HepG2 (cell line): ENCODE measurements around the gene POLRMT. TPM values are rescaled to one million over a fixed set of nuclear protein-coding genes. Genes with fewer than 3 reads are reported as not detected.

Experiments
- HDAC1 ChIP-seq: sonication (generic); formaldehyde crosslinking; IDR thresholded peaks from 2 replicates; pipeline ENCODE4 v1.5.1; 2020; ENCODE audit warnings: mild to moderate bottlenecking, missing genetic modification reagents
- KDM3A ChIP-seq: IDR thresholded peaks from 2 replicates; pipeline ENCODE4 v1.6.1; 2018; ENCODE audit warnings: low read depth, missing compliant biosample characterization
- MTA1 ChIP-seq: sonication (generic); formaldehyde crosslinking; IDR thresholded peaks from 2 replicates; pipeline ENCODE4 v1.4.0; 2020; ENCODE audit warnings: missing genetic modification reagents, mild to moderate bottlenecking, borderline replicate concordance
- MTERF4 ChIP-seq: sonication (generic); formaldehyde crosslinking; IDR thresholded peaks from 2 replicates; pipeline ENCODE4 v1.8.0; 2023; ENCODE audit warnings: mild to moderate bottlenecking, missing genetic modification reagents
- NFYB ChIP-seq: sonication (generic); formaldehyde crosslinking; IDR thresholded peaks from 2 replicates; pipeline ENCODE4 v1.4.0; 2020; ENCODE audit warnings: missing genetic modification reagents
- PLRG1 ChIP-seq: fragments of 450-650 bp; conservative IDR thresholded peaks from 2 replicates; pipeline ENCODE4 v1.6.1; 2016
- POLR2AphosphoS5 ChIP-seq: IDR thresholded peaks from 2 replicates; pipeline ENCODE4 v1.6.1; 2012; ENCODE audit warnings: low read depth, low read length
- TFE3 ChIP-seq: IDR thresholded peaks from 2 replicates; pipeline ENCODE4 v1.6.1; 2016
- XRCC5 ChIP-seq: fragments of 200-400 bp; formaldehyde crosslinking; optimal IDR thresholded peaks from 2 replicates; pipeline ENCODE3; 2017; ENCODE audit warnings: mild to moderate bottlenecking, low read length
- ZFX ChIP-seq: sonication (generic); formaldehyde crosslinking; IDR thresholded peaks from 2 replicates; pipeline ENCODE4 v1.4.0; 2020; ENCODE audit warnings: mild to moderate bottlenecking, low read depth, missing genetic modification reagents, moderate library complexity
- ZIK1 ChIP-seq: sonication (generic); formaldehyde crosslinking; IDR thresholded peaks from 2 replicates; pipeline ENCODE4 v1.5.0; 2020; ENCODE audit warnings: mild to moderate bottlenecking, low read depth, missing genetic modification reagents, borderline replicate concordance
- ZNF275 ChIP-seq: sonication (generic); formaldehyde crosslinking; IDR thresholded peaks from 2 replicates; pipeline ENCODE4 v1.8.0; 2022; ENCODE audit warnings: missing genetic modification reagents, mild to moderate bottlenecking, inconsistent platforms, borderline replicate concordance
- ZNF629 ChIP-seq: sonication (generic); formaldehyde crosslinking; conservative IDR thresholded peaks from 2 replicates; pipeline ENCODE4 v1.5.0; 2020; ENCODE audit warnings: missing genetic modification reagents
- ZNF780A ChIP-seq: sonication (generic); formaldehyde crosslinking; IDR thresholded peaks from 2 replicates; pipeline ENCODE4 v1.8.0; 2022; ENCODE audit warnings: mild to moderate bottlenecking, missing genetic modification reagents, moderate library complexity
- polyA plus RNA-seq, 8 experiments: library from polyadenylated mRNA; depleted of rRNA in 3 of 8; stranded (reverse) in 7 of 8; unstranded in 1 of 8; fragments of >200 nt; fragmentation: Illumina TruSeq in 4 of 8; extraction: Trizol in 4 of 8; gene quantifications; 2 replicates each; pipeline versions ENCODE4 v1.2.1 to v1.2.3, GENCODE V29; 2011 to 2016; ENCODE audit warnings: low read depth in 4 of 8, missing spikeins in 1 of 8, mixed read lengths in 1 of 8; ENCODE audit not compliant: insufficient read depth in 1 of 8
- total RNA-seq, 5 experiments: library from RNA; depleted of rRNA; stranded (reverse); fragments of >200 nt; fragmentation: Illumina TruSeq; extraction: Trizol; gene quantifications; 2 replicates each; pipeline ENCODE4 v1.2.3, GENCODE V29; 2016; ENCODE audit warnings: low read depth in 1 of 5
- TF ChIP-seq, protein P1 (sequence below): sonication (generic); formaldehyde crosslinking; IDR thresholded peaks from 2 replicates; pipeline ENCODE4 v1.4.0; 2020; ENCODE audit warnings: missing genetic modification reagents
- TF ChIP-seq, protein P2 (sequence below): IDR thresholded peaks from 2 replicates; pipeline ENCODE4 v1.6.1; 2016; ENCODE audit warnings: mild to moderate bottlenecking
- TF ChIP-seq, protein P3 (sequence below): sonication (generic); formaldehyde crosslinking; IDR thresholded peaks from 2 replicates; pipeline ENCODE4 v1.5.1; 2020; ENCODE audit warnings: missing genetic modification reagents, mild to moderate bottlenecking, borderline replicate concordance

POLRMT gene
- total and polyA plus RNA-seq, 2 of the 13 experiments (the other 11 are each of a cell fraction or from before 2014, with no cell fraction given) = 78.0 to 101 TPM

GRCh38 chr19:572140-572742 is 61.1 kb downstream of the POLRMT start, which contains the start of gene BSG (continued):
- TF ChIP-seq, protein P1, sequence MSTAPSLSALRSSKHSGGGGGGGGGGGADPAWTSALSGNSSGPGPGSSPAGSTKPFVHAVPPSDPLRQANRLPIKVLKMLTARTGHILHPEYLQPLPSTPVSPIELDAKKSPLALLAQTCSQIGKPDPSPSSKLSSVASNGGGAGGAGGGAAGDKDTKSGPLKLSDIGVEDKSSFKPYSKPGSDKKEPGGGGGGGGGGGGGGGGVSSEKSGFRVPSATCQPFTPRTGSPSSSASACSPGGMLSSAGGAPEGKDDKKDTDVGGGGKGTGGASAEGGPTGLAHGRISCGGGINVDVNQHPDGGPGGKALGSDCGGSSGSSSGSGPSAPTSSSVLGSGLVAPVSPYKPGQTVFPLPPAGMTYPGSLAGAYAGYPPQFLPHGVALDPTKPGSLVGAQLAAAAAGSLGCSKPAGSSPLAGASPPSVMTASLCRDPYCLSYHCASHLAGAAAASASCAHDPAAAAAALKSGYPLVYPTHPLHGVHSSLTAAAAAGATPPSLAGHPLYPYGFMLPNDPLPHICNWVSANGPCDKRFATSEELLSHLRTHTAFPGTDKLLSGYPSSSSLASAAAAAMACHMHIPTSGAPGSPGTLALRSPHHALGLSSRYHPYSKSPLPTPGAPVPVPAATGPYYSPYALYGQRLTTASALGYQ = no peak
- TF ChIP-seq PLRG1 (no peak), NFYB (CRISPR knock-in tag) (0 out of 2 replicates have a peak, but pooled peaks have one; percentile 16), KDM3A (CRISPR knock-in tag) (peak; percentile 53; the same call in 1 of the 2 replicates), ZFX (peak; percentile 81), ZIK1 (no peak; the same call in 1 of the 2 replicates), MTERF4 (peak; percentile 83; the same call in 1 of the 2 replicates), XRCC5 (no peak), ZNF629 (no peak), ZNF275 (peak; percentile 34; the same call in 1 of the 2 replicates), TFE3 (CRISPR knock-in tag) (peak; percentile 85), HDAC1 (peak; percentile 56; the same call in 1 of the 2 replicates), ZNF780A (CRISPR knock-in tag) (no peak), MTA1 (0 out of 2 replicates have a peak, but pooled peaks have one; percentile 15), POLR2AphosphoS5 (peak; percentile 95)
- TF ChIP-seq, protein P2, sequence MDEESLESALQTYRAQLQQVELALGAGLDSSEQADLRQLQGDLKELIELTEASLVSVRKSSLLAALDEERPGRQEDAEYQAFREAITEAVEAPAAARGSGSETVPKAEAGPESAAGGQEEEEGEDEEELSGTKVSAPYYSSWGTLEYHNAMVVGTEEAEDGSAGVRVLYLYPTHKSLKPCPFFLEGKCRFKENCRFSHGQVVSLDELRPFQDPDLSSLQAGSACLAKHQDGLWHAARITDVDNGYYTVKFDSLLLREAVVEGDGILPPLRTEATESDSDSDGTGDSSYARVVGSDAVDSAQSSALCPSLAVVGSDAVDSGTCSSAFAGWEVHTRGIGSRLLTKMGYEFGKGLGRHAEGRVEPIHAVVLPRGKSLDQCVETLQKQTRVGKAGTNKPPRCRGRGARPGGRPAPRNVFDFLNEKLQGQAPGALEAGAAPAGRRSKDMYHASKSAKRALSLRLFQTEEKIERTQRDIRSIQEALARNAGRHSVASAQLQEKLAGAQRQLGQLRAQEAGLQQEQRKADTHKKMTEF (CRISPR knock-in tag) = 0 out of 2 replicates have a peak, but pooled peaks have one; percentile 35
- TF ChIP-seq, protein P3, sequence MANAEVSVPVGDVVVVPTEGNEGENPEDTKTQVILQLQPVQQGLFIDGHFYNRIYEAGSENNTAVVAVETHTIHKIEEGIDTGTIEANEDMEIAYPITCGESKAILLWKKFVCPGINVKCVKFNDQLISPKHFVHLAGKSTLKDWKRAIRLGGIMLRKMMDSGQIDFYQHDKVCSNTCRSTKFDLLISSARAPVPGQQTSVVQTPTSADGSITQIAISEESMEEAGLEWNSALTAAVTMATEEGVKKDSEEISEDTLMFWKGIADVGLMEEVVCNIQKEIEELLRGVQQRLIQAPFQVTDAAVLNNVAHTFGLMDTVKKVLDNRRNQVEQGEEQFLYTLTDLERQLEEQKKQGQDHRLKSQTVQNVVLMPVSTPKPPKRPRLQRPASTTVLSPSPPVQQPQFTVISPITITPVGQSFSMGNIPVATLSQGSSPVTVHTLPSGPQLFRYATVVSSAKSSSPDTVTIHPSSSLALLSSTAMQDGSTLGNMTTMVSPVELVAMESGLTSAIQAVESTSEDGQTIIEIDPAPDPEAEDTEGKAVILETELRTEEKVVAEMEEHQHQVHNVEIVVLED = peak; percentile 91
